HG03095 (cell line): ENCODE data around the gene TCERG1L.
"Not testable (repeated sequence)": the region's sequence is repeated elsewhere in the genome, so short reads cannot be mapped to it uniquely, and the experiment has no call there.

Experiments used
- ATAC-seq: cut with Tn5 transposase; IDR thresholded peaks from one replicate; pipeline ENCODE4 v1.9.1; 2021; ENCODE audit warnings: moderate library complexity; ENCODE audit not compliant: unreplicated experiment

The TCERG1L gene

GRCh38 chr10:131113165-131113564 lies 198.4 kb downstream of the TCERG1L start:
- no peak for ATAC-seq

DNA sequence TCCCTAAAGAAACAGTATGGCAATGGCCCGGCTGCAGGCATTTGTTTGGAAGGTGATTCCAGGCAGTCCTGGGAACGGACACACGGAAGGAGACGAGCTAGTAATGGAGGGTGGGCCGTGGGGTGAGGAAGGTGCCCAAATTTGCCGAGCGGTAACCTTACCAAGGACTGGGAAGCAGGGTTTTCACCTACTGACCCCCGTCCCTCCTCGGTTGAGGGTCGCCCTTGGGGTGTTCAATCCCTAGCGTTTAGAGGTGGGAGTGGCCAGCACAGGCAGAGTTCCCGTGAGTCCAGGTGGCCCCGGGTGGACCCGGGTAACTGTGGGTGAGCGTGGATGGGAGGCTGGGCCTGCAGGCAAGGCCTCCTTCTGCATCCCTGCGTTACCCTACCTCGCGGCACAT lies 198.8 kb downstream of the TCERG1L start:
- no peak for ATAC-seq

- no peak for ATAC-seq
Measured at GRCh38 chr10:131111471-131112080, 199.9 kb downstream of the TCERG1L start.

GRCh38 chr10:131111007-131111406 lies 200.5 kb downstream of the TCERG1L start:
- ATAC-seq: no peak

DNA sequence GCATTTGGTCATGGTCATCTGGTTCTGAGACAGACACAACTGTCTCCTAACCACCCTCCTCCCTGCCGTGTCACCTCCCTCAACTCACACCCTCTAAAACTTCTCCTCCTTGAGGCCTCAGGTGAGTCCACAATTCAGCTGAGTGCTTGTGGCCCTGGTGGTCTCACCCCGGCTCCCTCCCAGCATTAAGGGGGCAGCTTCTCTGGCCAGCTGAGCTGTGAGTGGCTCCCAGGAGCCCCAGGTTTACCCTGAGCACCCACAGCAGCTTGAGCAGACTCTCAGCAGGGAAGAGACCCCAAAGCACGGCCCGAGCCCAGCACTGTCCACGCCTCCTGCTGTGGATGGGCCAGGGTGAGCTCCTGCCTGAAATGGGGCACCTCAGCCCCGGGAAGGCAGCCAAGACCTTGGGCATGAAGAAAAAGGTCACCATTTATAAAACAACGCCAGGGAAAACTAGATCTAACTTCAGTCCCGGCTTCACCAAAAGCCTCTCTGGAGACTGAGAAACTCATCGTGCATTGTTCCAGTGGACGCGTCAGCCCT lies 201.2 kb downstream of the TCERG1L start:
- no peak for ATAC-seq

DNA sequence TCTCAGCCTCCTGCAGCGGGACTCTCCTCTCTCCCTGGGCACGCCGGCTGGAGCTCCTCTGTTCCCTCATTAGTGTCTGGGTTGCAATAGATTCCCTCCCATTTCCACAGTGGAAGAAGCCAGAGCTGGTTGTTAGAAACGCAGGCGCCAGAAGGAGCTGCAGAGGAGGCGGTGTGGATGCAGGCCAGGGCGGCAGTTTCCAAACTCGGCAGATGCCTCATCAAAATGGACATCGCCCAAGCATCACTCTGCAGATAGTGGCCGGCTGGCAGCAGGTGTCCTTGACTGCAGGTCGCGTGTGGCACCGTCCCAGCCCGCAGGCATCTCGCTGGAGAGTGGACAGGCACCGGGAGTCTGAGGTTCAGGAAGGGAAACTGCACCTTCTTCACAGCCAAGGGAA lies 201.8 kb downstream of the TCERG1L start:
- ATAC-seq: no peak

DNA sequence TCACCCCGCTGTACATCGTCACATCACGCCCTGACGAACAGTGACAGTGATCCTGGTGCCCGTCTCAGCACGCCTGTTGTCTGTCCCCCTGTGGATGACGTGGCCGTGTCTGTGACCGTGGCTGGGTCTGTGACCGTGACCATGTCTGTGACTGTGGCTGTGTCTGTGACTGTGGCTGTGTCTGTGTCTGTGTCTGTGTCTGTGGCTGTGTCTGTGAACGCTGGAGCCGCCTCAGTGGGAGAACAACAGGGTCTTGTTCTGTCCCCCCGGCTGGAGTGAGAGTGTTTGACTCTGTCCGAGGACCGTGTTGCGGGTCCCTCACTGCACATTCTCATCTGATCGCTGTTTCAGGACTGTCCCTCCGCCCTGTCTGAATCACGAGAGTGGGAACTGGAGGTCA lies 202.2 kb downstream of the TCERG1L start:
- no peak for ATAC-seq

GRCh38 chr10:131107970-131108369 lies 203.6 kb downstream of the TCERG1L start:
- no peak for ATAC-seq

GRCh38 chr10:131102676-131103075 lies 208.8 kb downstream of the TCERG1L start:
- no peak for ATAC-seq

DNA sequence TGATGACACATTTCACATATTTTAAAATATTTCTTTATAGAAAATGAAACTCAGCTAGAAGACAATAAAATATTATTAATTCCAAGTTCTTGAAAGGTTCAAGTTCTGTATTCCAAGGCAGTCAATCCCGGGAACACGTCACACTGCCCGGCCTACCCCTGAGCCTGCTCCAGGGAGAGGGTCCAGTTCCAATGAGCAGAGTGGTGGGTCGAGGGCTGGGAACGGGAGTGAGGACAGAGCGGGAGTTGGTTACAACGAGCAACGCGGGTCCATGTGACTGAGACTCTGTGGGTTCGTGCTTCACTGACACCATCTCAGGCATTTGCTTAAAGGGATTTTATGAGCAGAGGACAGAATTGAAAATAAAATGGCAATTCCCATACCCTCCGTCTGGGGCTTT lies 209.4 kb downstream of the TCERG1L start:
- no peak for ATAC-seq

- ATAC-seq: not testable (repeated sequence)
Measured at GRCh38 chr10:131100418-131101410, 210.8 kb downstream of the TCERG1L start.

GRCh38 chr10:131099028-131099726 lies 212.3 kb downstream of the TCERG1L start:
- no peak for ATAC-seq

DNA sequence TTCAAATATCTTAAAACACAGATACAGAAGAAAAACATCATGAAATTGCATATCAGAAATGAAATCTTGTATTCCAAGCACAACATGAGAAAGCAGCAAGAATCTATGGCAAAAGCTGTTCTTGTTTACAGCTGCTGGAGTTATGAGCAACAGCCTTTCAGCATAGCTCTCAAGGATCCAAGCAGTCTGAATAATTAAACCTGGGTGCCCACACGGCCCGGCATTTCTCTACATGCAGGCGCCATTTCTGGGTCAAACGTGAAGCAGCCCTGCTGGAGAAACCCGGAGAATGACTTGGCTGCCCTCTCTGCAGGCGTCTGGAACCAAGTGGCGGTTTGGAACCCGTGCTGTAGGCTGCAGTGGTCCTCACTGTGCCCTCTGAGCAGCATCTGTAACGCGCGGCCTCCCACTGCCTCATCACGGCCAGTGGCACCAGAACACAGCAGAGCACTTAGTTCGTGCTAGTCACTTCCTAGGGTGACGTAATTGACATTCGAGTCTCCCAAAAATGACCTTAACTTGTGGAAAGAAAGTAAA lies 213.0 kb downstream of the TCERG1L start:
- no peak for ATAC-seq

DNA sequence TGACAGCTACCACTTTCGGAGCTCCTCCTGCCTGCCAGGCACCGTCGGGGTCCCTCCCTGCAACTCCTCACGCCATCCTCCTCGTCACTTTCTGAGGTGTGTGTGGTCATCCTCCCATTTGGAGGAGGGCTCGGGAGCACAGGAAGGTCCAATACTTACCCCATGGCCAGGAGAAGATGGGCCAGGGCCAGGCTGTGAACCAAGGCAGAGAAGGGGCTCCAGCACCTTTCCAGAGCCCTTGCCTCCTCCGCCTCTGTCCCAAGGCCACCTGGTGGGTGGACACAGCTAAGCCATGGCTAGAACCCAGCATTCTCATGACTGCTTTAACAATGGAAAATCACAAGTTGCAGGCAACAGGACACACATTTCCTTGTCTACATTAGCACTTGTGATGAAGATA lies 215.5 kb downstream of the TCERG1L start:
- no peak for ATAC-seq

DNA sequence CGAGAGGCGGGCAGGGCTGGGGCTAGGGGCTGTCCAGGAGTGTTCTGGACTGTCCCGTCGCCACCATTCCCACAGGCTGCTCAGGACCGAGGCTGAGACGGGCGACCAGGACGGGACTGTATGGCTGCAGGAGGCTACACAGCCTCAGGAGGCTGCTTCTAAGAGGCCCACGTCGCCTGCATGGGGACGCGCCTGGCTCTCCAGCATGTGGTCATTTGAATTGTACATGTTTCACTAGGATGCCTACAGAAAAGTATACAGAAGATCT lies 216.3 kb downstream of the TCERG1L start:
- ATAC-seq: no peak

DNA sequence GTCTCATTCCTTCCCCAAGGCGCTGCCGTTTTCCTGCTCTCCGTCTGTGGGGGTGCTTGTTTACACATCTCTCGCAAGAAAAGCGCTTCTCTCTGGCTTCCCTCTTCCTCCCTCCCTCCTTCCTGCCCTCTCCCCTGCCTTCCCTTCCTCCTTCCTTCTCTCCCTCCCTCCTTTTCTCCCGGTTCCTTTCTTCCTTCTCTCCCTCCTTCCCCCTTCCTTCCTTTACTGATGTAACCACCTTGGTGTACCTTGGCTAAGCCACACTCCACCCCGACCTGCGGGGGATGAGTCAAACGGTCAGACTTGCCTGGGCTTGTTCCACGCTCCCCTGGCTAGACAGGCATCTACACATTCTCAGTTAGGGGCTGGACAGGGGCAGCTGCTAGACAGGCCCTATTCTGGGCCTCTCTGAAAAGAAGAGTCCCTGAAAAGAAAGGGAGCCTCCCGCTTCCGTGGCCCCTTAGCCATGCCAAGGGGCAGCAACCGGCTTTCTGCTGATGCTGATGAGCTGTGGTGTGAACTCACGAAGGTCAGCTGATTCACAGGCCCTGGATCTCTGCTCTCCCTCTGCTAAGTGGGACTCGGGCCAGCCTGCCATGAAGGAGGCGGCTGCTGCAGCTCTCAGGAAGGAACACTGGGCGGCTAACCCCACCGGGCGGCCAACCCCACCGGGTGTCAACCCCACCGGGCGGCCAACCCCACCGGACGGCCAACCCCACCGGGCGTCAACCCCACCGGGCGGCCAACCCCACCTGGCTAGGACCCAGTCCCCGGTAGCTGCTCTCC lies 216.8 kb downstream of the TCERG1L start:
- ATAC-seq: no peak

DNA sequence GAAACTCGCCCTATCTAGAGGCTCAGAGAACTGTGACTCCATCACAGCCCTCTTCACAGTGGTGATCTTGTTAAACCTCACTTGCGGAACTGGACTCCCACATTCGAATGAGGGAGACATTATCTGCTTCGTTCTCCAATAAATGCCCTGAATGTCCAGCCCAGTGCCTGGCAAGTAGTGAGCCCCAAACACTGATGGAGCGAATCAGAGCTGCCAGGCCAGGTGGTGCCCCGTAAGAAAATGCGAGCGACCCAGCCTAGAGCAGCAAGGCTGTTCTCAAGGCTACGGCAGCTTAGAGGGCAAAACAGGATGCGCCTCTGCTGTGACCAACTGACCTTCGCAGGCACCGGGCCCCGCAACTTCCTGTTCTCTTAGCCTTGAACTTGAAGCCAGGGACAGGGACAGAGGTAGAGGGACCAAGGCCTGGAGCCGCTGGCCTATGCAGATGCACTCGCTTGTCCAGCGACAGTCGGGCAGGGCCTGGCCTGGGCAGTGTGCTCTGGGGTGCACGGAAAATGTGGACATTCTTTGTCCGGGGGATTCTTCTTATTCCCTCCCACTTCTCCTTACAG lies 217.6 kb downstream of the TCERG1L start:
- ATAC-seq: no peak

DNA sequence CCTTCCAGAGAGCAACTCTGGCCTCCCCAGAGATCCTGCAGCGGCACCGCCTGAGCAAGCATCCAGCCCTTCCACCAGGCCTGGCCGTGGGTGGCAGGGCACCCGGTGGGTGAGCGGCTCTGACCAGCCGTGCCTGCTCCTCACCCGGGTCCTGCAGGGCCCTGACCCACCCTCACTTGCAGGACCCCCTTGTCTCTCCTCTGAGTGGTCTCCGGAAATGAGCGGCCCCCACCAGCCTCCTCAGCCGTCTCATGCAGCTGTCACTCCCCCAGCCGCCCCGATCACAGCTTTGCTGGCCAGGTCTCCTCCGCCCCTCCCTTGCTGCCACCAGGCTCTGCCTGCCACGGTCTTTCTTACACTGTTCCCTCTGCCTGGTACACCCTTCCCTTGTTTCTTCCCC lies 218.2 kb downstream of the TCERG1L start:
- ATAC-seq: no peak

DNA sequence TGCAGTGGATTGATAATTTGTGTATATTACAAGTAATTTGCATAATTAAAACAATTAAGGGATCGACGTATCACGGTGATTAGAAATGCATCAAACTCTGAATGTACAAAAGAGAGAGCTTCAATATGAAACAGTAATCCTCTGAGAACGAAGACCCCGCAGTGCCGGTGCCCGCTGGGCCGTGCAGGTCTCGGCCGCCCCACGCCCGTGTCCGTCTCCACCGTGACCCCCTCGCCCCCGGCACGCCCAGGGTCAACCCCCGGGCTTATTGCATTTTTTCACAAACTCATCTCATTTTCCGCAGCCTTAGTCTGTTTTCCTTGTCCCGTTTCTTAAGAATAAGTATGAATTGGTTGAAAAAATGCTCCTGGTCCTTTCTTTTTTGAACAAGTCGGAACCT lies 218.6 kb downstream of the TCERG1L start:
- no peak for ATAC-seq

GRCh38 chr10:131092386-131092785 lies 219.1 kb downstream of the TCERG1L start:
- ATAC-seq: no peak
